Memory B cell (primary cell): ENCODE measurements around the gene GSPT1.
A peak's percentile ranks its signal among the peaks of the same experiment; 100 is the strongest.

Experiments used
- ATAC-seq: fragments of 150-1000 bp; cut with Tn5 transposase; 2 replicates; pipeline ENCODE4 v1.10.0; 2021; ENCODE audit warnings: low read depth, mild to moderate bottlenecking, moderate library complexity
- DNase-seq, 2 donors: peaks; one replicate each; pipeline ENCODE4 v3.0.0; 2022; ENCODE audit warnings: low spot score in 2 of 2
- H3K27ac Mint-ChIP-seq: one replicate; pipeline ENCODE4 v1.8.0; 2022; ENCODE audit warnings: mild to moderate bottlenecking, moderate library complexity, mixed read lengths
- H3K27me3 Mint-ChIP-seq: one replicate; pipeline ENCODE4 v1.8.0; 2022; ENCODE audit warnings: mixed read lengths
- H3K36me3 Mint-ChIP-seq: one replicate; pipeline ENCODE4 v1.8.0; 2022; ENCODE audit warnings: mild to moderate bottlenecking, mixed read lengths
- H3K4me1 Mint-ChIP-seq: one replicate; pipeline ENCODE4 v1.8.0; 2022; ENCODE audit warnings: mixed read lengths
- H3K4me3 Mint-ChIP-seq: one replicate; pipeline ENCODE4 v1.8.0; 2022; ENCODE audit warnings: mild to moderate bottlenecking, moderate library complexity, mixed read lengths
- H3K9me3 Mint-ChIP-seq: one replicate; pipeline ENCODE4 v1.8.0; 2022; ENCODE audit warnings: mixed read lengths

GSPT1 gene

GRCh38 chr16:11857161-11857560 is 58.6 kb downstream of the GSPT1 start:
- H3K4me1 Mint-ChIP-seq: peaks cover 14% of the 10 kb centered on the region
- no peaks in the 10 kb centered on the region for H3K9me3 Mint-ChIP-seq
- peak overlapping the region; percentile 1 for H3K27ac Mint-ChIP-seq
- no peaks in the 10 kb centered on the region for H3K27me3 Mint-ChIP-seq
- ATAC-seq: no peak
- no peak overlapping the region for H3K4me3 Mint-ChIP-seq
- peaks cover 14% of the 10 kb centered on the region for H3K36me3 Mint-ChIP-seq
- no peak for DNase-seq

- Mint-ChIP-seq H3K4me3 (peak overlapping the region; percentile 97), H3K9me3 (no peaks in the 10 kb centered on the region), H3K27ac (peak overlapping the region; percentile 96), H3K4me1 (peaks cover 21% of the 10 kb centered on the region), H3K27me3 (no peaks in the 10 kb centered on the region), H3K36me3 (peaks cover 9% of the 10 kb centered on the region)
- DNase-seq (peak in 1 of 2 donors; percentile 3), ATAC-seq (no peak)
Measured at GRCh38 chr16:11852092-11852809, 63.5 kb downstream of the GSPT1 start.

GRCh38 chr16:11851294-11852091 is 64.3 kb downstream of the GSPT1 start, which contains the start of gene RSL1D1:
RSL1D1 (minus strand) TSS chr16:11851542; CDS start chr16:11851512, 30 bp downstream.
- Mint-ChIP-seq H3K27ac (peak within 1 kb of the TSS; percentile 96), H3K27me3 (no peaks in the 10 kb centered on the region), H3K36me3 (peaks cover 10% of the 10 kb centered on the region), H3K9me3 (no peaks in the 10 kb centered on the region), H3K4me3 (peak within 1 kb of the TSS; percentile 97), H3K4me1 (peaks cover 18% of the 10 kb centered on the region)
- ATAC-seq: peak; percentile 91
- DNase-seq: peak; percentile 96 to 98

- ATAC-seq (no peak), DNase-seq (no peak)
- H3K27ac Mint-ChIP-seq: no peak overlapping the region
- peaks cover 11% of the 10 kb centered on the region for H3K36me3 Mint-ChIP-seq
- no peaks in the 10 kb centered on the region for H3K27me3 Mint-ChIP-seq
- H3K4me3 Mint-ChIP-seq: no peak overlapping the region
- H3K4me1 Mint-ChIP-seq: peaks cover 13% of the 10 kb centered on the region
- no peaks in the 10 kb centered on the region for H3K9me3 Mint-ChIP-seq
Measured at GRCh38 chr16:11848842-11849241, 66.9 kb downstream of the GSPT1 start.

GRCh38 chr16:11844499-11844898 is 71.3 kb downstream of the GSPT1 start:
- Mint-ChIP-seq H3K9me3 (no peaks in the 10 kb centered on the region), H3K27ac (no peak overlapping the region), H3K27me3 (no peaks in the 10 kb centered on the region), H3K4me1 (peaks cover 4% of the 10 kb centered on the region), H3K36me3 (peaks cover 21% of the 10 kb centered on the region), H3K4me3 (no peak overlapping the region)
- DNase-seq: no peak
- no peak for ATAC-seq

- ATAC-seq: no peak
- Mint-ChIP-seq H3K4me3 (no peak overlapping the region), H3K9me3 (no peaks in the 10 kb centered on the region), H3K4me1 (peaks cover 4% of the 10 kb centered on the region), H3K27ac (no peak overlapping the region), H3K27me3 (no peaks in the 10 kb centered on the region), H3K36me3 (peaks cover 25% of the 10 kb centered on the region)
- no peak for DNase-seq
Measured at GRCh38 chr16:11843861-11844260, 71.9 kb downstream of the GSPT1 start.

GRCh38 chr16:11843206-11843605 is 72.5 kb downstream of the GSPT1 start:
- H3K4me3 Mint-ChIP-seq: no peak overlapping the region
- no peak for ATAC-seq
- H3K27me3 Mint-ChIP-seq: no peaks in the 10 kb centered on the region
- H3K4me1 Mint-ChIP-seq: peaks cover 2% of the 10 kb centered on the region
- peaks cover 26% of the 10 kb centered on the region for H3K36me3 Mint-ChIP-seq
- no peaks in the 10 kb centered on the region for H3K9me3 Mint-ChIP-seq
- no peak for DNase-seq
- no peak overlapping the region for H3K27ac Mint-ChIP-seq

- Mint-ChIP-seq H3K36me3 (peaks cover 35% of the 10 kb centered on the region), H3K4me1 (peaks cover 2% of the 10 kb centered on the region), H3K9me3 (no peaks in the 10 kb centered on the region), H3K4me3 (no peak overlapping the region), H3K27ac (no peak overlapping the region), H3K27me3 (no peaks in the 10 kb centered on the region)
- DNase-seq: no peak
- no peak for ATAC-seq
Measured at GRCh38 chr16:11841026-11841425, 74.7 kb downstream of the GSPT1 start.

- Mint-ChIP-seq H3K9me3 (no peaks in the 10 kb centered on the region), H3K4me3 (no peak overlapping the region), H3K27ac (no peak overlapping the region), H3K36me3 (peaks cover 31% of the 10 kb centered on the region), H3K27me3 (no peaks in the 10 kb centered on the region), H3K4me1 (no peaks in the 10 kb centered on the region)
- DNase-seq (no peak), ATAC-seq (no peak)
Measured at GRCh38 chr16:11836650-11837244, 79.0 kb downstream of the GSPT1 start.

GRCh38 chr16:11835891-11836649 is 79.7 kb downstream of the GSPT1 start:
- H3K9me3 Mint-ChIP-seq: no peaks in the 10 kb centered on the region
- H3K27ac Mint-ChIP-seq: no peak overlapping the region
- DNase-seq (no peak), ATAC-seq (no peak)
- H3K27me3 Mint-ChIP-seq: no peaks in the 10 kb centered on the region
- peaks cover 30% of the 10 kb centered on the region for H3K36me3 Mint-ChIP-seq
- H3K4me1 Mint-ChIP-seq: no peaks in the 10 kb centered on the region
- H3K4me3 Mint-ChIP-seq: no peak overlapping the region

- peaks cover 27% of the 10 kb centered on the region for H3K36me3 Mint-ChIP-seq
- H3K27me3 Mint-ChIP-seq: no peaks in the 10 kb centered on the region
- no peaks in the 10 kb centered on the region for H3K9me3 Mint-ChIP-seq
- no peak overlapping the region for H3K27ac Mint-ChIP-seq
- no peak overlapping the region for H3K4me3 Mint-ChIP-seq
- DNase-seq (no peak), ATAC-seq (no peak)
- H3K4me1 Mint-ChIP-seq: no peaks in the 10 kb centered on the region
Measured at GRCh38 chr16:11835309-11835708, 80.4 kb downstream of the GSPT1 start.

- no peak for ATAC-seq
- H3K4me1 Mint-ChIP-seq: no peaks in the 10 kb centered on the region
- H3K27ac Mint-ChIP-seq: no peak overlapping the region
- H3K36me3 Mint-ChIP-seq: peaks cover 19% of the 10 kb centered on the region
- no peak for DNase-seq
- H3K4me3 Mint-ChIP-seq: no peak overlapping the region
- H3K27me3 Mint-ChIP-seq: no peaks in the 10 kb centered on the region
- no peaks in the 10 kb centered on the region for H3K9me3 Mint-ChIP-seq
Measured at GRCh38 chr16:11833951-11834695, 81.6 kb downstream of the GSPT1 start.

- Mint-ChIP-seq H3K36me3 (no peaks in the 10 kb centered on the region), H3K4me3 (no peak overlapping the region), H3K4me1 (no peaks in the 10 kb centered on the region), H3K27ac (no peak overlapping the region), H3K9me3 (no peaks in the 10 kb centered on the region), H3K27me3 (no peaks in the 10 kb centered on the region)
- no peak for DNase-seq
- ATAC-seq: no peak
Measured at GRCh38 chr16:11828696-11829095, 87.1 kb downstream of the GSPT1 start.
